Activated naive CD8-positive, alpha-beta T cell treated with anti-CD3 and anti-CD28 coated beads, Interleukin-2, amount 10 ng/mL, durations not matched to agents 7 days and 5 days (primary cell): Measurements from ENCODE around the gene PRPH. TPM values are rescaled to one million over a fixed set of nuclear protein-coding genes. Genes with fewer than 3 reads are reported as not detected.
A peak's percentile ranks its signal among the peaks of the same experiment; 100 is the strongest.

ENCODE experiments used
- ATAC-seq: fragments of 150-1000 bp; cut with Tn5 transposase; one replicate; pipeline ENCODE4 v1.10.0; 2021; ENCODE audit warnings: low read depth, moderate library complexity
- POLR2A ChIA-PET: fragments of 350-600 bp; sonication (Branson Sonifier 250); formaldehyde crosslinking; loops from one replicate; lab custom pipeline; 2021; ENCODE audit warnings: antibody characterized with exemption; lab: Charles Lee
- DNase-seq: peaks from one replicate; pipeline ENCODE4 v3.0.0; 2021
- H3K27ac Mint-ChIP-seq: one replicate; pipeline ENCODE4 v1.8.0; 2022; ENCODE audit warnings: mild to moderate bottlenecking, mixed read lengths
- H3K27me3 Mint-ChIP-seq: one replicate; pipeline ENCODE4 v1.8.0; 2022; ENCODE audit warnings: mild to moderate bottlenecking, moderate library complexity, mixed read lengths
- H3K36me3 Mint-ChIP-seq: one replicate; pipeline ENCODE4 v1.8.0; 2021; ENCODE audit warnings: mild to moderate bottlenecking, mixed read lengths
- H3K4me1 Mint-ChIP-seq: one replicate; pipeline ENCODE4 v1.8.0; 2021; ENCODE audit warnings: mixed read lengths
- H3K4me3 Mint-ChIP-seq: one replicate; pipeline ENCODE4 v1.8.0; 2022; ENCODE audit warnings: mild to moderate bottlenecking, moderate library complexity, mixed read lengths
- H3K9me3 Mint-ChIP-seq: one replicate; pipeline ENCODE4 v1.8.0; 2021; ENCODE audit warnings: mixed read lengths
- total RNA-seq, 2 experiments: library from RNA; stranded (reverse); gene quantifications; one replicate each; pipeline ENCODE4 v1.2.3, GENCODE V29; 2021

The PRPH gene
- total RNA-seq, 2 experiments from 2014 or later, result 0.67 TPM; not detected in 1

DNA sequence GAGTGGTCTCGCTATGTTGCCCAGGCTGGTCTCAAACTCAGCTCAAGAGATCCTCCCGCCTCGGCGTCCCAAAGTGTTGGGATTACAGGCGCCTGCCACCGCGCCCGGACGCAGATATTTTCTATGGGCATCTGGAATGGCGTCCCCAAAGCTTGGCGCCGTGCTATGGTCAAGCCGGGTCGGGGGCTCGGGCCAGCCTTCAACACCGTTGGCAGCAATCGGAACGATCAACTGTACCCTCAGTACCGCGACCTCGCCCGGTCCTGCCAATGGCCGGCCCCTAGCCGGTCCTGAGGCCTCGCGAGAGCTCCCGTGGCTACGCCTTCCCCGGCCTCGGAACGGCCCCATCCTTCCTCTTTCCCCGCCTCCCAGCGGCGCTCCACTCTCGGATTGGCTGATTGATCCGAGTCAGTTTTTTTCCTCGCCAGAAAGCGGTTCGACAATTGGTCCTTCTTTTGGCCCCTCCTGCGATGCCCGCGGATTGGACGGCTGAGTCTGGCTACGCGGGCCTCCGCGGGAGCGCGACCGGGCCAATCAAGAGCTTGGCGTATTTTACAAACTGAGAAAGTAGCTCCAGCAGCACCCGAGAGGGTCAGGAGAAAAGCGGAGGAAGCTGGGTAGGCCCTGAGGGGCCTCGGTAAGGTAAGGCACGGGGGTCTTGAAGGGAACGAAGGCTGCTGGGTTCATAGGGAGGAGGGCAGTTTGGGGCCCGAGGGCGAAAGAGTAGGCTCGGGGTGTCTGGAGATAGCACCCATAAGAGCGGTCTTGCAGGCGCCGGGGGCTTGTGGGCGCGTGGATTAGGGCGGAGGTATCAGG, 28.0 kb downstream of the PRPH start, which contains the start of gene TROAP:
Gene TROAP, plus strand, starts transcription at position 548 of the 816 bp plus-strand sequence. CDS start 354 bp downstream, outside the sequence.
- peaks cover 20% of the 10 kb centered on the region for H3K36me3 Mint-ChIP-seq
- peak; percentile 95 for DNase-seq
- peak within 1 kb of the TSS; percentile 98 for H3K27ac Mint-ChIP-seq
- H3K4me1 Mint-ChIP-seq, result peaks cover 24% of the 10 kb centered on the region
- H3K9me3 Mint-ChIP-seq, result no peaks in the 10 kb centered on the region
- peaks cover 5% of the 10 kb centered on the region for H3K27me3 Mint-ChIP-seq
- peak within 1 kb of the TSS; percentile 100 for H3K4me3 Mint-ChIP-seq
- peak; percentile 98 for ATAC-seq
- POLR2A ChIA-PET, result interaction anchor here (0.7 to 2.2 kb wide), 22 partner anchors 8 to 703 kb away, joined by 3 to 23 read pairs (median 4); partner anchors contain the start of genes PRKAG1, RACGAP1, SPATS2 and TUBA1A

DNA sequence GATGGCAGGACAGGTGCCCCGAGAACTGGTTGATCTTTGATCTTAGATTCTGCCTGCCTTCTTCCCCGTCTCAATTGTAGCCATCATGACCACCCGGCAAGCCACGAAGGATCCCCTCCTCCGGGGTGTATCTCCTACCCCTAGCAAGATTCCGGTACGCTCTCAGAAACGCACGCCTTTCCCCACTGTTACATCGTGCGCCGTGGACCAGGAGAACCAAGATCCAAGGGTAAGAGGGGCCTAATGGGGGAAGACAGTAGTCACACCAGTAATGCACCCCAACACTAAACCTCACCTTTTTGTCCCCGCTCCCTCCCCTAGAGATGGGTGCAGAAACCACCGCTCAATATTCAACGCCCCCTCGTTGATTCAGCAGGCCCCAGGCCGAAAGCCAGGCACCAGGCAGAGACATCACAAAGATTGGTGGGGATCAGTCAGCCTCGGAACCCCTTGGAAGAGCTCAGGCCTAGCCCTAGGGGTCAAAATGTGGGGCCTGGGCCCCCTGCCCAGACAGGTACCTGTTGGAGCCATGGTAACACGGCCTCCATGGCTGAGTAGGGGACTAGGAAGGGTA, 28.7 kb downstream of the PRPH start:
- POLR2A ChIA-PET, result interaction anchor here (0.6 to 2.2 kb wide), 19 partner anchors 8 to 345 kb away, joined by 3 to 23 read pairs (median 5); partner anchors contain the start of genes DNAJC22, SPATS2, TUBA1A and TUBA1B
- peak overlapping the region; percentile 98 for H3K27ac Mint-ChIP-seq

DNA sequence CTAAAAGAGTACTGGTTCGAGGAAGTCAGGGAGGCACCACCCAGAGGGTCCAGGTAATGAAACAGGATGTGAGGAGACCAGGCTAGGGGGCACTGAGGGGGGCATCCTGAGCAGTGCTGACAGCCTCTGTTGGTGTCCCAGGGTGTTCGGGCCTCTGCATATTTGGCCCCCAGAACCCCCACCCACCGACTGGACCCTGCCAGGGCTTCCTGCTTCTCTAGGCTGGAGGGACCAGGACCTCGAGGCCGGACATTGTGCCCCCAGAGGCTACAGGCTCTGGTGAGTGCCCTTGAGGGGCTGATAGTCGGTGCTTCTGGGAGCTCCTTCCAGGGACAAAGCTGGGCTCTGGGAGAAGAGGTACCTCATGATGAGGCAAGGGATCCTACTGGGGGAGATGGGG, 30.7 kb downstream of the PRPH start:
- H3K36me3 Mint-ChIP-seq, result peaks cover 31% of the 10 kb centered on the region
- peaks cover 24% of the 10 kb centered on the region for H3K4me1 Mint-ChIP-seq
- no peak overlapping the region for H3K4me3 Mint-ChIP-seq
- DNase-seq (no peak), ATAC-seq (no peak)
- peak overlapping the region; percentile 54 for H3K27ac Mint-ChIP-seq
- H3K9me3 Mint-ChIP-seq, result no peaks in the 10 kb centered on the region
- no peaks in the 10 kb centered on the region for H3K27me3 Mint-ChIP-seq
- POLR2A ChIA-PET, result no interaction called here

More for the DNA sequence above, 28.7 kb downstream of the PRPH start:
- peaks cover 24% of the 10 kb centered on the region for H3K4me1 Mint-ChIP-seq
- peaks cover 4% of the 10 kb centered on the region for H3K27me3 Mint-ChIP-seq
- ATAC-seq (no peak), DNase-seq (no peak)
- H3K9me3 Mint-ChIP-seq, result no peaks in the 10 kb centered on the region
- H3K36me3 Mint-ChIP-seq, result peaks cover 21% of the 10 kb centered on the region
- peak overlapping the region; percentile 100 for H3K4me3 Mint-ChIP-seq

DNA sequence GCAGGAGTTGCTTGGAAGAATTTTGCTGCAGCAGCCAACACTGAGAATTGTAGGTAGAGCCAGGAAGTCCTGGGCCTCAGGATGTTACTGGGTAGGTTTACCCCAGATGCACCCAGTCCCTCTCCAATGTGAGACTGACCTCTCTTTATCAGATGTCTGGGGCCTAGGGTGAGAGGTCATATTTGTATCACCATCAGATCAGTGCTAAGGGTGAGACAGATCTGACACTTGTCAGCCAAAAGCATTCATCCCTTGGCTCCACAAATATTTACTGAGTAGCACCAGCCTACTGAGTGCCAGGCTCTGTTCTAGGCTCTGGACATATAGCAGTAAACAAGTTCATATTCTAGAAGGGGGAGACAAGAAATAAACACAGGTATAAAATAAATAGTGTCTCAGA, 32.4 kb downstream of the PRPH start:
- Mint-ChIP-seq H3K4me1 (peaks cover 17% of the 10 kb centered on the region), H3K9me3 (no peaks in the 10 kb centered on the region)

DNA sequence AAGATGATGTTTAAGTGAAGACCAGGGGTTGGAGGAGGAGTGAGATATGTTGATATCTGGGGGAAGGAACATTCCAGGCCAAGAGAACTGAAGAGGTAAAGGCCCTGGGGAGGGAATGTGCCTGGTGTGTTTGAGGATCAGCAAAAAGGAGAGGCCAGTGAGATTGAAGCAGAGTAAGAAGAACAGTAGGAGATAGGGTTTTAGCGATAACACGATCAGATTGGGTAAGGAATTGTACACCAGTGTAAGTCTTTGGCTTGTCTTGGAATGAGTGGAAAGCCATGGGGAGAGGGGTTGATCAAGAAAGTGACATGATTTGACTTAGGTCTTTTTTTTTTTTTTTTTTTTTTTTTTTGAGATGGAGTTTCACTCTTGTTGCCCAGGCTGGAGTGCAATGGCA, 32.9 kb downstream of the PRPH start:
- H3K27ac Mint-ChIP-seq, result no peak overlapping the region
- H3K36me3 Mint-ChIP-seq, result peaks cover 43% of the 10 kb centered on the region
- DNase-seq, result no peak
- H3K4me3 Mint-ChIP-seq, result no peak overlapping the region
- POLR2A ChIA-PET, result interaction anchor here (0.6 kb wide), 1 partner anchor 72 kb away, joined by 3 read pairs; no protein-coding TSS in a partner anchor
- no peak for ATAC-seq
- H3K27me3 Mint-ChIP-seq, result peaks cover 6% of the 10 kb centered on the region
- H3K4me1 Mint-ChIP-seq, result peaks cover 17% of the 10 kb centered on the region
- no peaks in the 10 kb centered on the region for H3K9me3 Mint-ChIP-seq

More for the DNA sequence above, 32.4 kb downstream of the PRPH start:
- Mint-ChIP-seq H3K27me3 (peaks cover 2% of the 10 kb centered on the region), H3K27ac (no peak overlapping the region), H3K36me3 (peaks cover 43% of the 10 kb centered on the region), H3K4me3 (no peak overlapping the region)
- POLR2A ChIA-PET, result no interaction called here
- DNase-seq (no peak), ATAC-seq (no peak)

DNA sequence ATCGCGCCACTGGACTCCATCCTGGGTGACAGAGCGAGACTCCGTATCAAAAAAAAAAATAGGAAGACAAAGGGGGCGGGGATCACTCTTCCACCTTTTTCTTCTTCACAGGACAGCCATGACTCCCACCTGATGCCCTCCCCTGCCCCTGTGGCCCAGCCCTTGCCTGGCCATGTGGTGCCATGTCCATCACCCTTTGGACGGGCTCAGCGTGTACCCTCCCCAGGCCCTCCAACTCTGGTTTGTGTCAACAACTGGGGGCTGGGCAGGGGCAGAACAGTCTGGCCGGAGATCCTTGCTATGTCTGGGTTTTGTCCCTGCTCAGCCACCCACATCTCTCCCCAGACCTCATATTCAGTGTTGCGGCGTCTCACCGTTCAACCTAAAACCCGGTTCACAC, 33.9 kb downstream of the PRPH start:
- POLR2A ChIA-PET, result no interaction called here
- peaks cover 42% of the 10 kb centered on the region for H3K36me3 Mint-ChIP-seq
- DNase-seq, result no peak

DNA sequence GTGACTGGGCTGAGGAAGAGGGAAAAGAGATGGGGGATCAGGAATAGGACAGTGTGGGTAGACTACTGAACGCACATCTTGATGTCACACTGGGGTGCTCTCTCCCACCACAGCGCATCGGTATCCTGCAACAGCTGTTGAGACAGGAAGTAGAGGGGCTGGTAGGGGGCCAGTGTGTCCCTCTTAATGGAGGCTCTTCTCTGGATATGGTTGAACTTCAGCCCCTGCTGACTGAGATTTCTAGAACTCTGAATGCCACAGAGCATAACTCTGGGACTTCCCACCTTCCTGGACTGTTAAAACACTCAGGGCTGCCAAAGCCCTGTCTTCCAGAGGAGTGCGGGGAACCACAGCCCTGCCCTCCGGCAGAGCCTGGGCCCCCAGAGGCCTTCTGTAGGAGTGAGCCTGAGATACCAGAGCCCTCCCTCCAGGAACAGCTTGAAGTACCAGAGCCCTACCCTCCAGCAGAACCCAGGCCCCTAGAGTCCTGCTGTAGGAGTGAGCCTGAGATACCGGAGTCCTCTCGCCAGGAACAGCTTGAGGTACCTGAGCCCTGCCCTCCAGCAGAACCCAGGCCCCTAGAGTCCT, 35.2 kb downstream of the PRPH start:
- peaks cover 27% of the 10 kb centered on the region for H3K27me3 Mint-ChIP-seq
- no peaks in the 10 kb centered on the region for H3K9me3 Mint-ChIP-seq
- peaks cover 37% of the 10 kb centered on the region for H3K36me3 Mint-ChIP-seq
- no peak for ATAC-seq
- DNase-seq, result no peak
- H3K27ac Mint-ChIP-seq, result no peak overlapping the region
- H3K4me1 Mint-ChIP-seq, result peaks cover 11% of the 10 kb centered on the region
- POLR2A ChIA-PET, result interaction anchor here (0.5 to 2.7 kb wide), 2 partner anchors 7 to 14 kb away, joined by 5 to 12 read pairs; partner anchors contain the start of gene TROAP
- H3K4me3 Mint-ChIP-seq, result no peak overlapping the region

More for the DNA sequence above, 33.9 kb downstream of the PRPH start:
- Mint-ChIP-seq H3K9me3 (no peaks in the 10 kb centered on the region), H3K27ac (no peak overlapping the region), H3K27me3 (peaks cover 16% of the 10 kb centered on the region), H3K4me1 (peaks cover 15% of the 10 kb centered on the region), H3K4me3 (no peak overlapping the region)
- ATAC-seq, result no peak

DNA sequence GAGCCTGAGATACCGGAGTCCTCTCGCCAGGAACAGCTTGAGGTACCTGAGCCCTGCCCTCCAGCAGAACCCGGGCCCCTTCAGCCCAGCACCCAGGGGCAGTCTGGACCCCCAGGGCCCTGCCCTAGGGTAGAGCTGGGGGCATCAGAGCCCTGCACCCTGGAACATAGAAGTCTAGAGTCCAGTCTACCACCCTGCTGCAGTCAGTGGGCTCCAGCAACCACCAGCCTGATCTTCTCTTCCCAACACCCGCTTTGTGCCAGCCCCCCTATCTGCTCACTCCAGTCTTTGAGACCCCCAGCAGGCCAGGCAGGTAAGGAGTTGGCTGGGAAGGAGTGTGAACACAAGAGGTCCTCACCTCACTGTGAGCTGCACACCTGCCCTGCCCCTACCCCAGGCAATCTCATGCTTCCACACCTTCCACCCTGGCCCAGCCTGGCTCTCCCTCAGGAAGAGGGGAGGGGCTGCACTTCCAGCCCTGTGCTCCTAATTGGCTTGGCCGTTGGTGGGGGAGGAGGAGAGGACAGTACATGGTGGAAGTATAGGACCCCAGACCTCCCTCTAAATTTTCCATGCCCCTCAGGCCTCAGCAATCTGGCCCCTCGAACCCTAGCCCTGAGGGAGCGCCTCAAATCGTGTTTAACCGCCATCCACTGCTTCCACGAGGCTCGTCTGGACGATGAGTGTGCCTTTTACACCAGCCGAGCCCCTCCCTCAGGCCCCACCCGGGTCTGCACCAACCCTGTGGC, 35.9 kb downstream of the PRPH start:
- peaks cover 34% of the 10 kb centered on the region for H3K27me3 Mint-ChIP-seq
- H3K4me3 Mint-ChIP-seq, result no peak overlapping the region
- ATAC-seq (no peak), DNase-seq (no peak)
- H3K27ac Mint-ChIP-seq, result no peak overlapping the region
- peaks cover 34% of the 10 kb centered on the region for H3K36me3 Mint-ChIP-seq
- no peaks in the 10 kb centered on the region for H3K9me3 Mint-ChIP-seq
- peaks cover 10% of the 10 kb centered on the region for H3K4me1 Mint-ChIP-seq
- POLR2A ChIA-PET, result interaction anchor here (0.6 to 2.7 kb wide), 3 partner anchors 8 to 235 kb away, joined by 3 to 12 read pairs (median 3); partner anchors contain the start of gene TROAP

DNA sequence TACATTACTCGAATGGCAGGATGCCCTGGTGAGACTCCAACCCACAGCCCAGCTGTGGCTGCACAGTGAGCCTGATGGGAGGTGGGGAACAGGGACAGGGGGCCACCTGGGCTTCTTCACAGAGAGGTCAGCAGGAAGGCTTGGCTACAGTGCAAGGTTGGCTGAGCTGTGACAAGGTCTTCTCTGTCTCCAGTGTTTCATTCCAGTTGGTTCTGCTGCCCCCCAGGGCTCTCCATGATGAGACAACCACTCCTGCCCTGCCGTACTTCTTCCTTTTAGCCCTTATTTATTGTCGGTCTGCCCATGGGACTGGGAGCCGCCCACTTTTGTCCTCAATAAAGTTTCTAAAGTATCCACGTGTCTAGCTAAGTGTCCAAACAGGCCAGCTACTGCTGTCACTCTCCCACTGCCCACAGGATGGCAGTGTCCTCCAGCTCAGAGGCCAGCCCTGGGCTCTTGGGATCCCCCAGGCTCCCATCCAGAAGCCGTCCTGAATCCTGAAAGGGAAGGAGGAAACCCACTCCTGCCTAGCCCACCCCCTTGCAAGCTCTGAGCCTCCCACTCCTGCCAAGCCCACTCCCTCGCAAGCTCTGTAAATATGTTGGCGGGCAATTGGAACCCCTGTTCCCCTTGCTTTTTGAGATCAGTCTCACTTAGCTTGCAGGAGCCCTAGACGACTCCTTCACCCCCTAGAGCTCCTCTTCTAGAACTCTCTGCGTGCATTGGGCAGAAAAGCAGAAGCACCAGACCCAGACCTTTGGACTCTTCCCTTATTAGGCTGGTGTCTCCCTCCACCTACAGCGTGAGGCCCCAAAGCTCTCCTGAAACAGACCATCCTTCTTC, 36.7 kb downstream of the PRPH start:
- Mint-ChIP-seq H3K4me3 (no peak overlapping the region), H3K9me3 (no peaks in the 10 kb centered on the region), H3K36me3 (peaks cover 28% of the 10 kb centered on the region), H3K4me1 (peaks cover 9% of the 10 kb centered on the region), H3K27me3 (peaks cover 37% of the 10 kb centered on the region), H3K27ac (no peak overlapping the region)
- POLR2A ChIA-PET, result interaction anchor here (0.6 to 2.7 kb wide), 7 partner anchors 9 to 234 kb away, joined by 3 to 12 read pairs (median 4); partner anchors contain the start of genes DNAJC22, SPATS2 and TROAP
- ATAC-seq, result no peak
- DNase-seq, result no peak

DNA sequence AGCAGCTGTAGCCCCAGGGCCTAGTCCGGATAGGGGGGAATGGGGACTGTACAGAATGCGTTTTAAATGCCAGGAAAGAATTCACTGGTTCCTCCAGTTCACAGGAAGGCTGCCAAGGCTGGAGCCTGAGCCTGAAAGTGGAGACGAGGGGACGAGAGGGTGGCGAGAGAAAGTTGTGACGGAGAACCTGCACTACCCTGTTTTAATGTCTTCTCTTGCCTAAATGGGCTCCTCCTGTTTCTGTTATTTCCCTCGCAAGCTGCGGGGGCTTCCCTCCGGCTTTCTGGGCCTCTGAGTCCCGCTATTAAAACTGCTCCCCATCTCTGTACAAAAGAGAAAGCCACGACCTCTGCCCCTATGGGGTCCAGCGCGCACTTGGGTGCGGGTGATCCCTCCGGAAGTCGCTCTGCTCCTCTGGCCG, 37.5 kb downstream of the PRPH start:
- Mint-ChIP-seq H3K4me3 (no peak overlapping the region), H3K4me1 (peaks cover 10% of the 10 kb centered on the region), H3K27me3 (peaks cover 45% of the 10 kb centered on the region), H3K36me3 (peaks cover 28% of the 10 kb centered on the region), H3K9me3 (no peaks in the 10 kb centered on the region), H3K27ac (no peak overlapping the region)
- ATAC-seq, result no peak
- POLR2A ChIA-PET, result interaction anchor here (0.6 to 2.7 kb wide), 6 partner anchors 10 to 291 kb away, joined by 3 to 12 read pairs (median 4); partner anchors contain the start of genes DNAJC22, PRPF40B, SPATS2 and TROAP
- DNase-seq, result no peak

DNA sequence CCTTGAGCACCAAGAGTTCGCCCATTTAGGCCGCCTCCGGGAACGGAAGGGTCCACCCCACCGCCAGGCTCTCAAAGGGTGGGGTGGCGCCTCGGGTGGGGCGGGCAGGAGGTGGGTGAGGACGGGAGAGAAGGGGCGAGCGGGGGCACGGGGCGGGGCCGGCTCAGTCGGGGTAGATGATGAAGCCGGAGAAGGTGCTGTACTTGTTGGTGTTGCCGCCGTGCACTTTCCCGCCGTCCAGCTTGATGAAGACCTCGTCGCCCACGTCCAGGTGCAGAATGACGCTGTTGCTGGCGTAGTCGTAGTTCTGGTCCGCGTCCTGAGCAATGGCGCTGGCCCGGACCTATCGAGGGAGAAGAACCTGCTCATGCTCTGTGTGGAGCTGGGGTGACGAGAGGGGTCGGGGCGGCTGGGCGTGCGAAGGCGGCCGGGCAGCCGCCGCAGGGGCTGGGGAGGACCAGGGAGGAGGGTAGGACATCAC, 38.0 kb downstream of the PRPH start:
- POLR2A ChIA-PET, result interaction anchor here (0.6 to 2.5 kb wide), 4 partner anchors 10 to 290 kb away, joined by 3 to 7 read pairs (median 6); partner anchors contain the start of genes DNAJC22, PRPF40B and TROAP
- H3K36me3 Mint-ChIP-seq, result peaks cover 25% of the 10 kb centered on the region
- H3K4me1 Mint-ChIP-seq, result peaks cover 9% of the 10 kb centered on the region

More for the DNA sequence above, 38.0 kb downstream of the PRPH start:
- Mint-ChIP-seq H3K4me3 (peak overlapping the region; percentile 56), H3K27me3 (peaks cover 50% of the 10 kb centered on the region), H3K27ac (no peak overlapping the region), H3K9me3 (no peaks in the 10 kb centered on the region)
- no peak for ATAC-seq
- no peak for DNase-seq
